Measurements from ENCODE around the gene MAP2K2.

The MAP2K2 gene

DNA sequence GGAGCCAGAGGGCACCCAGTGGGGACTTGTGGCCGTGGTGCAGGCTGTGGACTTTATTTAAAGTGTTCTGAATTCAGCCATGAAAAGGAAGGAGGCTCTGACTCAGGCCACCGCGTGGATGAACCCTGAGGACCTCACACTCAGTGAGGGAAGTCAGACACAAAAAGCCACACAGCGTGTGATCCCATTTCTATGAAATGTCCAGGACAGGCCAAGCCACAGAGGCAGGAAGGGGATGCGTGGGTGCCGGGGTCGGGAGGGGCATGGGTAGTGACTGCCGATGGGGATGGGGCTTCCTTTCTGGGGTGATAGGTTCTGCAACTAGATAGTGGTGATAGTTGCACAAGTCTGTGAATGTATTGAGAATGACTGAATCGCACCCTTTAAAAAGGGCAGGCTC lies 48.5 kb downstream of the MAP2K2 start:
- DNase-seq: no peak

DNA sequence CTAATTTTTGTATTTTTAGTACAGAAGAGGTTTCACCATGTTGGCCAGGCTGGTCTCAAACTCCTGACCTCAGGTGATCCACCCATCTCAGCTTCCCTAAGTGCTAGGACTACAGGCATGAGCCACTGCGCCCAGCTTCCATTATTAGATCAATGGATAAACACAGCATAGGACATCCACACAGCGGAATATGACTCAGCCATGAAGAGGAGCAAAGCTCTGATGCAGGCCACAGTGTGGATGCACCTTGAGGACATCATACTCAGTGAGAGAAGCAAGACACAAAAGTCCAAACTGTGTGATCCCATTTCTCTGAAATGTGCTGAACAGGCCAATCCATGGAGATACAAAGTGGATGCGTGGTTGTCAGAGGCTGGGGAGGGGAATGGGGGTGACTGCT lies 52.3 kb downstream of the MAP2K2 start:
- DNase-seq: no peak

DNA sequence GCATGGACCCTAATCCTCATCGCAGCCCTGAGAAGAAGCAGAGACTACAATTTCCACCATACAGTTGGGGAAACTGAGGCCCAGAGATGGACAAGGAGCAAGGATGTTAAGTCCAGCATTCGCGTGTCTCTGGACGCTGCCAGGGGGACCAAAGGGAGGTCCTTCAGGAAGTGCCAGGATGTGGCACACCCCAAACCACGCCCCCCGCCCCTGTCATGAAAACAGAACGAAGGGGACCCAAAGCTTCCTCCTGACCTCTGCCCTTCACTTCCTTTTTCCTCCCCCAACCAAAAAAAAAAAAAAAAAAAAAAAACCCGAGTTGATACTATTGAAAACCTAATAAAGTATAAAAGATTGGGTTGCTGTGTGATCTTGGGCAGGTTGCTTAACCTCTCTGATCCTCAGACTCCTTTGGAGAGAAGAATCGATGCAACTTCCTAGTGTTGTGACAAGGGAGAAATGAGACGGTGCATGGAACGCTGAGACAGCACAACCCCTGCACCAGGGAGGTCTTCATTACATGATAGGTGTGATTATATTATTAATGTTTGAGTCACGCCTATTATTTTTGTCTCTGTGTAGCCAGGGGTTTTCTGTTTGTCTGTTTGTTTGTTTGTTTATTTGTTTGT lies 54.5 kb downstream of the MAP2K2 start:
- DNase-seq: no peak

DNA sequence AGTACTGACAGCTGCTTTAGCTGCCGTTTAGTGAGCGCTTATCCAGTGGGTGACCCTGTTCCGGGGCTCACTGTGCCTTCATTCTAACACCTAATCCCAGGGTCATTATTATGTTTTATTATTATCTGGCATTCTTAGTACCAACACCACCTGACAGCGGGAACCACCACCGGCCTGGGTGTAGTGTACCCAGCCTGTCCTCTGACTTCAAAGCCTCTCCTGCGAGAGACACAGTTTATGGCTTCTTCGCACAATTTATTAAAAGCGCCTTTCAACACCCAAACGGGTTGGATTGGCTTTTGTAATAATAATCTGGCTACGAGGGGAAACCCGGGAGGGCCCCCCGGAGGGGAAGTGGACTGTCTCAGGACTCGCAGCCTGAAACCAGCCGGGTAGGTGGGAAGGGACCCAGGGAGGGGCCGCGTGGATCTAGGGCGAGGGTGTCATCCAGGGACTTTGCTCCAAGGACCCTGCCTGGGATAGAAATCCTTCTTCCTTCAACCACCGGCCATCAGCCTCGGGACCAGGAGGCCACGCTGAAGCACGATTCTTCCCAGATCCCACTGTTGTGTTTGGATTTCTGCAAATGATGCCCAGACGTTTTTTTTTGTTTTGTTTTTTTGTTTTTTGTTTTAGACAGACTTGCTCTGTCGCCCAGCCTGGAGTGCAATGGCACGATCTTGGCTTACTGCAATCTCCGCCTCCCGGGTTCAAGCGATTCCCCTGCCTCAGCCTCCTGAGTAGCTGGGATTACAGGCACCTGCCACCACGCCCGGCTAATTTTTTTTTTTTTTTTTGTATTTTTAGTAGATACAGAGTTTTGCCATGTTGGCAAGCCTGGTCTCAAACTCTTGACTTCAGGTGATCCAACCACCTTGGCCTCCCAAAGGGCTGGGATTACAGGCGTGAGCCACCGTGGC lies 55.6 kb downstream of the MAP2K2 start:
- DNase-seq: no peak

DNA sequence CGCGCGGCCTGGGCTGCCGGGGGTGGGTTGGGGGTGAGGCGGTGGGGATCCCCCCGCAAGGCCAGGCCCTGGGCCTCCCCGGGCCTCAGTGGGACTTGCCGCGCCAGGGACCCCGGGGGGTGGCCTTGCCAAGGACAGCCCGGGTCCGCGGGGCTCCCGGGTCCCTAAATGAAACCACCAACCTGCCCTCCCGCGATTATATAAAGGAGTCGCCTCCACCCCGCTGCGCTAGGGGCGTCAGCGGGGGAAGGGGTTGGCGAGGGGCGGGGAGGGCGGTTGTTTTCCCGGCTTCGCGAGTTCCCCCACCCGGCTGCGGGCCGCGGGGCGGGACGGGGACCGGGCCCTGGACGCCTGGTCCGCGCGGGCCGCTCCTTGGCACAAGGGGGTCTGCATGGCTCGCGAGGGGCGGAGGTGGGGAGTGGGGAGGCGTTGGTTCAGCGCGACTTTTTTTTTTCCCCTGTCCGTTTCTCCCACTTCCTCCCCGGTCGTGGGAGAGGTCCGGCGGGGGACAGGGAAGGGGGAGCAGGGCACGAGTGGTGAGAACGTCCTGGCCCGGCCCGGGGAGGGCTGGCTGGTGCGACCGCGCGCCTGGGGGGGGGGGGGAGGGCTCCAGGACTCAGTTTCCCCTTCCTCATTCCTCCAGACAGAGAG lies 56.4 kb downstream of the MAP2K2 start:
- DNase-seq: no peak

DNA sequence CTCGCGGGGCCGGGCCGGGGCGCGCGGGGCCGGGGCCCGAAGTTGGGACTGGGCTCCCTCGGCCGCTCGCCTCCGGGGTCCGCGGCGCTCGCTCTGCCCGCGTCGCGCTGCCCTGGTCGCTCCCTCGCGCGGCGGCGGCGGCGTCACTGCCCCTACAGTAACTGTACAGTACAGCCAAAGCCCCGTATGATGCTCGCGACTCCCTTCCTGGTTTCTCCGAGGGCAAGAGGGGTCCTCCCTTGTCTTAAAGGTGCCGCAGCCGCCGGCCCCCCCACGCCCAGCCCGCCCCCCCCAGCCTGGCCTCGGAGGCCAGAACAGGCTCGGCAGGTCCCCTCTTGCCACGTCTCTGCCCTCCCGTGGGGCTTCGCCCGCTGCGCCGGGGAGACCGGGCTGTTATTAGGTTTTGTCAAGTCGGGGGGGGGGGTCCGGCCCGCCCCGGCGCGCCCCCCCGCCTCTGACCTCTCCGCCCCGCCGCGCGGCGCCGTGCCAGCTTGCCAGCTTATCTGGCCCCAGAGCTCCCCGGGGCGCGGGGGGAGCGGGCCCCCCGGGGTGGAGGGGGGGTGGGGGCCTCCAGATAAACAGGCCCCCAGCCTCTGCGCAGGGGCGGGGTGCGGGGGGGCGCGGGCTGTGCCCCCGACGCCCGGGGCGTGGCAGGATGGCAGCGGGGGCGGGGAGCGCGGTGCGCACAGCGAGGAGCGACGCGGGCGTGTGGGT lies 57.1 kb downstream of the MAP2K2 start, which contains the start of gene ZBTB7A:
ZBTB7A (minus strand) TSS at position 218 of the 714 bp plus-strand sequence. CDS start 11,667 bp downstream, outside the sequence.
- DNase-seq: peak; percentile 59

DNA sequence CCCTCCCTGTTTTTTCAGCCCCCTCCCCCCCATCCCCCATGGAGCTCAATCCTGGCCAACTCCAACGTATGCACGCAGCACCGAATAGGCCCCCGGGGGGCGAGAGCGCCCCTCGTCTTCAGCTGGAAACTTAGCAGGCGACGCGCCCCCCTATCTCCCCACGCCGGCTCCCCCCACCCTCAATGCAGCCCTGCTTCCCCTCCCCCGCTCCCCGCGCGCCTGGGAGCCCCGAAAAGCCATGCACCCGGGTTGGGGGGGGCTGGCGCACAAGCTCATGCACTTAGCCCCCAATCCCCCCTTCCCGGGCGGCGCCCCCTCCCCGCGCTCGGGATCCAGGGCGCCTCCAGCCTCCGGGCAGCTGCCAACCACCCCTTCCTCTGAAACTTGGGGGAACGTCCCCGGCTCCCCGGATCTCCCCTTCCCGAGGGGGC lies 57.7 kb downstream of the MAP2K2 start:
- no peak for DNase-seq

DNA sequence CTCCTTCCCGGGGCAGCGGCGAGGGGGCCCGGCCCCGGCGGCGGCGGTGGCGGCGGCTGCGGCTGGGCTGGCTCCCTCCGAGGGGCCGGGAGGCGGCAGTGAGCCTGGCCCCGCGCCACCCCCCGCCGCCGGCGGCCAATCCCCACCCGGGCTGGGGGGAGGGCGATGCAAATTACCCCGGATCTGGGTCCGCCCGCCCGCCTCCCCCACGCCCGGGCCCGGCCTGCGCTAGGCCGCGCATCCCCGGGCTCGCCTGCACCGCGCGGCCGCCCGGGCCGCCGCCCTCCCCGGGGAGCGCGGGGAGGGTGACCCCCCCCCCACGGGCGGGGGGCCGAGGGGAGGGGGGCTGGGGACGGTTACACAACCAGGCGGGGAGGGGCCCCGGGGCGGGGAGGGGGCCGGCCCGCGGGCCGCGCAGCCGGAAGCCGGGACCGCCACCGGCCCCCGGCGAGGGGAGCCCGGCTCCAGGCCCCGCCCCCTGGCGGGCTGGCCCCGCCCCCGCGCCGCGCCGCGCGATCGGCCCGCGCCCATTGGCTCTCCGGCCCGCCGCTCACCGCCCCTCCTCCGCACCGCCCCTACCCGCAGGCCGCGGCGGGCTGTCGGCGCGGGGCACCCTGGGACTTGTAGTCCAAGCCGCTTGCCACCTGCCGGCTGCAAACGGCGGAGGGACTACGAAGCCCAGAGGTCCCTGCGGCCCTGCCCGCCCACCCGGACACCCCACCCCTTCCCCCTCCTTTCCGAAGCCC lies 58.3 kb downstream of the MAP2K2 start:
- peak; percentile 79 for DNase-seq

DNA sequence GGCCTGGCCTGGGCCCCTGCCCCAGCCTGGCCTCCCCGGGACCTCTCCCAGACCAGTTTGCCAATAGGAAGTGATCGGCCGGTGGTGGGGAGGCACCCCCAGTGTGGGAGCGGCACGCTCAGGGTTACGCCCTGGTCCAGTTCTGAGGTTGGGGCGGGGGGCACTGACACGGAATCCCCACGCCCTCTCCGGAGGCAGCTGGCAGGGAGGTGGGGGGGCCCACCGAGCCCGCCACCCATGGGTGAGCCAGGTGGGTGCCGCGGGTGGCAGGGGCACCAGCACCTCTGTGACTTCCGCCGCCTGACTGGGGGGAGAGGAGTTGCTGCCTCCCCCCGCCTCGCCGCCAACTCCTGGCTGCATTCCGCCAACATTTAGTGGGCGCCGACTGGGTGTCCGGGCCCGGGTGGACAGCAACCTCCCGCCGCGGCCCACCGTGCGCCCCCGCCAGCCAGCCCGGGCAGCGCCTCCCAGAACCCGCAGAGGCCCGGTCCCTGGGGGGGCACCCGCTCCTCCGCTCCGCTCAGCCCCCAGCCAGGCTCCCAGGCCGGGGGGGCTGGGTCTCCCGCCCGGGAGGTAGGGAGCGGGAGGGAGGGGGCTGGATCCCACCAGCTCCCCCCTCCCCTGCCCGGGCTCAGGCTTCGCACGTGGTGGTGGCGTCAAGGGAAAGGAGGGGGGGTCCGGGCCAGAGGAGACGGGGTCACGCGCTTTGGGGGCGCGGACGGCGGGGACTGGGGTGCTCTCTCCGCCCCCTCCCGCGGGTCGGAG lies 59.2 kb downstream of the MAP2K2 start:
- no peak for DNase-seq

DNA sequence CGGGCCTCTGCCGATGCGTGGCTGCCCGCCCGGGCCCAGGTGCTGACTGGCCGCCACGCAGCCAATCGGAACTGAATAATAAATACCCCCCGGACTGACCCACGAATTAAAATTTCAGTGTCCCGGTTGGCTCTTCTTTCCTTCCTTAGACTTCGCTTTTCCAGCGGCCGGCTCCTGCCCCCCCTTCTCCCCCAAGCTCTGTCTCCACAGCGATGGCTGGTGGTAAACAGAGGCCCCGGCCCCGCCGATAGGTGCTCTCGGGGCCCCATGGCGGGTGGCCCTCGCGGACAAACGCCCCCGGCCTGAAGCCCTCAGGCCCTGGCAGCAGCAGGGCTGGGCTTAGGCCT lies 59.8 kb downstream of the MAP2K2 start:
- DNase-seq: no peak

DNA sequence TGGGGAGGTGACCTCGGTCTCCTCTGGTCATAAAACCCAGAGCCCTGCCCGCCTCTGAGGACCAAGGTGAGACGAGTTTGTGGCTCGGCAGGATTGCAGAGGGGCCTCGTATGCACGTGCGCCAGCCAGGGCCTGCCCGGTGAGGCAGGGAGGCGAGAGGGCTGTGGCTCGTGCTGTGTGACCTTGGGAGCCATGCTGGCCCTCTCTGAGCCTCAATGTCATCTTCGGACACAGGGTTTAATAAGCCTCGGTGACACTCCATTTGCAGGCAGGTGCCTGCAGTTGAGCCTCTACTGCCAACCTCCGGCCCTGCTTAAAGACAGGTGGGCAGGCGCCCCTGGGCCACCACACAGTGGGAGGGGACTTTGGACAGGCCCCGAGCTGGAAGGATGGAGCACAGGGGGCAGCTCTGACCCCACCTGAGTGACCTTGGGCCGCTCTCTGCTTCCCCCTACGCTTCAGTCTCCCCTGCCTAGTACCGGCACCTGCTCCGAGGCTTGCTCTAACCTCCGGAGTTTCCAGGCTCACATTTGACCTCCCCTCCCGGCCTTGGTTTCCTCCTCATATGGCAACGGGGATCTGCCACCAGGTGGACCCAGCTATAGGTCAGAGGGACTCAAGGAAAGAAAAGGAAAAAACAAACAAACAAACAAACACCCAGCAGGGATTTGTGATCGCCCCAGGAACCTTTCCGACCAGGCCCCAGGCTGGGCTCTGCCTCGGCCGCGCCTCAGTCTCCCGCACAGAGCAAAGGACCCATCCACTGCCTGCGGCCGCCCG lies 60.4 kb downstream of the MAP2K2 start:
- DNase-seq: no peak

DNA sequence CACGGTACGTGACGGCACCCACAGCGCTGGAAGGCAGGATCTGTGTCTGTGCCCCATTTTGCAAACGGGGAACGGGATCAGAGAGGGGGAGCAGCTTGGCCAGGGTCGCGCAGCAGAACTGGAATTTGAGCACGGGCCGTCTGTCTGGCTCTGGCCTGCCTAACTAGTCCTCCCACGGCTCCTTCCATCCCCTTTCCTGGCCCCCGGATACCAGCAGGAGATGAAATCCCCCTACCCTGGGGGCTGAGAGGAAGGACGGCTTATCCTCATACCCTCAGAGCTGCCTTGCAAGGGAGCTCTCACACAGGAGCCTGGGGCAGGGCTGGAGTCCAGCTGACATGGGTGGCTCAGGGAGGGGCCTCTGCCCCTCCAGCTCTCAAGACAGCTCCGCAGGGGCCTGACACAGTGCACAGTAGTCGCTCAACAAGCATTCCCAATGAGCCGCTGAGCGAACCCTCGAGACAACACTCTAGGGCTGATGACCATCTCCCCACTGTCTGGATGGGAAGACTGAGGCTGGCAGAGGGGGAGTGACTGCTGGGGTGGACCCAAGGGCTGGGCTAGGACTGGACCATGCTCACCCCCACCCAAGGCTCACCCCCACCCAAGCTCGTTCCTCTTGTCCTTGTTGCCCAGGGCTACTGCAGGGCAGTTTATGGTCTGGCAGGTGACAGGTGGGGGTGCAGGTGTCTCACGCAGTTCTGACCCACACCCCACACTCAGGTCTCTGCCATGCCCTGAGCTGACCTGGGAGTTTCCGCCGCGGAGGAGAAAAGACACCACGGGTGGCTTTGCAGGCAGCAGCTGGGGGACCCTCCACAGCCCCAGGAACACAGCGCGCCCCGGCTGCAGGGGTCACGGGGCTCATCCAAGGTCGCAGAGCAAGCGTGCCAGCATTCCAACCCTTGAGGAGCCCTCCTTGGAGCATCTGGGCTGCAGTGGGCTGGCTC lies 61.2 kb downstream of the MAP2K2 start:
- no peak for DNase-seq

DNA sequence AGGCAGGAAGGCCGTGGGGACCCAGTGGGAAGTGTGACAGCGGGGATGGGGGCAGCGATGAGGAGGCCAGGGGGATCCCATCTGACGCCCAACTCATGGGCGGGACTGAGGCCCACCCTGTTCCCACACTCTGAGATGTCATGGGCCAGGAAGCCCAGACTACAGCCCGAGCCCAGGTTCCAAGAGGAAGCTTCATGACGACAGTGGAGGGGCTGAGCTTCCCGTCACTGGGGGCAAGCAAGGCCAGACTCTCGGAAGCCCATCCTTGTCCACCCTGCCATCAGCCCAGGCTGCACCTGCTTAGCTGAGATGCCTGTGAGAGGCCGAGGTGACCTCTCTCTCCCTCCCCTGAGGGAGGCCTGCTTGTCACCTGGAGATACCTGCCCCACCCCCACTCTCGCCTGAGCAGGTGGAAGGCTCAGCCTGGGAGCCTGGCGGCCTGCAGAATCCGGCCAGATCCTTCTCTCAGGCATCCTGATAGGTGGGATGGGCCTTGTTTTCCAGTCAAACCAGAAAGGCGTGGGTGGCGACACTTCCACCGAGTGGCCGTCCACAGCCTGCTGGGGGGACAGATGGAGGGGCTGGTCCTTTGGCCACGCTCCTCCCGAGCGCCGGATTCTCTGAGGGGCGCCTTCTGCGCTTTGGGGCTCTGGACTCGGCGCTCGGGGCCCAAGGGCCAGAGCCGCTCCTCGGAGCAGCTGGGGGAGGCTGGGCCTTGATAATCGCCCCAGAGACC lies 62.1 kb downstream of the MAP2K2 start:
- no peak for DNase-seq

DNA sequence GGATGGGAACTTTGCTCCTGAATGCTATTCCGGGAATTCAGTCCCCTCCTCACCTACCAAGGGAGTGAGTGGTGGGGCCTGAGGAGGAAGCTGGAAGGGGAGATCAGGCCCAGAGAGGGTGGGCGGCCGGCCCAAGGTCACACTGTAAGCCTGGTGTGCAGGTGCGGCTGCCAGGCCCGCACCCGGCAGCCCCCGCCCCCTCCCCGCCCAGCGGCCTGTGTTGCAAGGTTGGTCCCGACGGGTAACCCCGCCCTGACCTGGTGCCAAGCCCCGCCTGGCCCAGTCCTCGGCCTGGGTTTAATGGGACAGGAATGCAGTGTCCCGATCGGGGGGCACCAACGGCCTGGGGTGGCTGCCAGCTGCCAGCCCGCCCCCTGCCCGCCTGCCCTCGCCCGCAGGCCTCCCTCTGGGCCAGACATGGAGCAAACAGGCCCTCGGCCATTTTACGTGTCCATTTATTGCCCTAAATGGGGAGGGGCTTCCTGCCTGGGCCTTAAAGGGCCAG lies 62.7 kb downstream of the MAP2K2 start:
- no peak for DNase-seq

DNA sequence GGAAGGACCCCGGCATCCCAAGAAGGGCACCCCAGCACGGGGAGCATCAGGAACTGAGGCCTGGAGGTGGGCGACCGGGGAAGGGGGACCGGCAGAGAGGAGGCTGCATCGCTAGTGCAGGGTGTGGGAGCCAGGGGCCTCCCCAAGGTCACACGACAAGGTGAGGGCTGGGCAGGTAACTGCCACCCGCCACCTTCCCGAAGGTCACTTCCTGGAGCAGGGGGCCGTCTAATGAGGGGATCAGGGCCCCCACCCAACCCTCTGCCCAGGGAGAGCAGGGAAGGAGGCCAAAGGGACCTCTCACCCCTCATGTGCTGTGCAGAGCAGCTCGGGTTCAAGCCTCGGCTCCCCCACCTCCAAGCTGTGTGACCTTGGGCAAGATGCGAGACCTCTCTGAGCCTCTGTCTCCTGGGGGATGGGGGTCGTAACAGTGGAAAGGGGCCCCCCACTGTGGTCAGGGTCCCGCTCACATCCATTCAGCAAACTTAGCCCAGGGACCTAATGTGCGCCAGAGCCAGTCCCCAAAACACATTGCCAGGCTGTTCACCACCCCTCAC lies 63.2 kb downstream of the MAP2K2 start:
- no peak for DNase-seq

DNA sequence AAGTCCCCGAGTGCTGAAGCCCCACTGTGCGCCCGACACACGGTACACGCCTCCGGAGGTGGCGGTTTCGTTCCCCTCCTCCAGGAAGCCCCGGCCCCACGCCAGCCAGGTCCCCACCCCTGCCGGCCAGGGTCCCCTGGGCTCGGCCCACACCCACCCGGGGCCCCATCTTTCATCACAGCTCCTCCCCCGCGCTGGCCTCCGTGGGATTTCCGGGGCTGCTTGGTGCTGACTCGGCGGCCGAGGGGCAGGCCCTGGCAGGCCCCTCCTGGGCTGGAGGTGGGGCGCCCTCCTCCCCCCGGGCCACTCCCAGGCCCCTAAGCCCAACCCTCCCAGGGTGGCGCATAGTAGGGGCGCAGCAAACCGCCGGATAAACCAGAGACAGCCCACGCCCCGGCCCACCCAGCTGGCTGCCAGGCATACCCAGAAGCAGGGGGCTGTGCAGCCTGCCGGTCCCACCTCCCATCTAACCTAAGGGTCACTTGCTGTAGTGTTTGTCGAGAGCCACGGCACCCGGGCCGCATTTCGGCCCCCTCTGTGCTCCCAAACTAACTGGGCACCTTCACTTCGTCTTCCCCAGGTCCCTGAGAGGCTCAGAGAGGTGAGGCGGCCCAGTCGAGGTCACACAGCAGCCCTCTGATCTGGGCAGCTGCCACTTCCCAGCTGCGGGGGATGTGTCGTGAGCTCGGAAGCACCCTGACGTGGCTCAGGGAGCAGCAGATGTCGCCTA lies 63.9 kb downstream of the MAP2K2 start:
- no peak for DNase-seq

DNA sequence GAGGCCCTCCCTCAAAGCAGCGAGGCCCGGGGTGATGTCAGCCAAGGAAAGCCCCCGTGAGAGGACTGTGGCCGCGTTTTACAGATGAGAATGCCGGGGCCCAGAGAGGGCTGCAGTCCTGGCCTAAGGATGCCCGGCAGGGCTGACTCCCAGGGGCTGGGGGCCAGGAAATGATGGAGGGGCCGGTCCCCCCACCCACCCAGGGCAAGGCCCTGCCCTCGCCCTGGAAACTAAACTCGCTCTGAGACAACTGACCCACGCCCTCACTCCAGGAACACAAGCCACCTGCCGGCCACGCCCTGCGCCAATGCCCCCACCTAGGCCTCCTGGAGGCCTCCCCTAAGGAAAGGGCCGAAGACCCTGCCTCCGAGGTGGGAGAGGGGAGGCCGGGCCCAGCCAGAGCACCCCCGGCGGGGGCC lies 64.5 kb downstream of the MAP2K2 start:
- DNase-seq: no peak

Measured in NCI-H1694 (cell line).